Stimulated activated CD4-positive, alpha-beta T cell treated with anti-CD3 and anti-CD28 coated beads, Interleukin-15, amount 100 ng/mL, for 48 hours (primary cell): ENCODE measurements around the gene INPP4B.
"Not testable (repeated sequence)": the region's sequence is repeated elsewhere in the genome, so short reads cannot be mapped to it uniquely, and the experiment has no call there.

Experiments used
- DNase-seq, 2 donors: peaks; one replicate each; pipeline ENCODE4 v3.0.0-alpha.2; 2020; ENCODE audit warnings: low read depth in 2 of 2

INPP4B gene

DNA sequence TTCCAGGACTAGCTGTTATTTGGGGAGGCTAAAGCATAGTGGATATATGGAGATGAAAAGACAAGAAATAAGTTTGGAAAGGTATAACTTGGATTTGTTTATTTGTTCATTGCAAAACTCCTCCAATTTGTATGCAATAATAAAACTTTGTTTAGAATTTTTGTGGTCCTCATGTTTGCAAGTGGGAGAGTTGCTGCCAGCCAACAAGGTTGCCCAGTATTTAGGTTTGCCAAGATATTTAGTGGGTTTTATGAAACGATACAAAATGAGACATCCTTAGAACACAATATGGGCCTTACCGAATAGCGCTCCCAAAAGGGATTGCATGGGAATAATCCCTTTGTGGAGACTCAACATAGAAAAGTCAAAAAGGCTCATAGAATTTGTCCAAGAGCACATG, 162.1 kb downstream of the INPP4B start:
- DNase-seq: no peak

DNA sequence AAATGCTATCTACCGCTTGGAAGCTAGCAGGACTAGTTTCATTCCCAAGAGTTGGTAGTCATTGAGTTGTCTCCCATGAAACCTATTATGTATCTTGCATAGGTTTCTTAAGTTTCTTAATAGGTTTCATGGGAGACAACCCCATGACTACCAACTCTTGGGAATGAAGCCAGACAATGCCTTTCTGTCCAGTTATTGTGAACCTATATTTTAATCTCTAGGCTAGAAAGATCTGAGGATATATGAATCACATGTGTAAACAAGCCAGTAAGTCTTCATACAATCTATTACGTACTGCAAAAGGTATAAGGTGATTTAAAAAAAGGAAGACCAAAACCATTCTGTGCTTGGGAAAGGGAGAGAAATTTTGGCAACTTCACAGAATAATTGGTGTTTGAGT, 162.6 kb downstream of the INPP4B start:
- DNase-seq: no peak

DNA sequence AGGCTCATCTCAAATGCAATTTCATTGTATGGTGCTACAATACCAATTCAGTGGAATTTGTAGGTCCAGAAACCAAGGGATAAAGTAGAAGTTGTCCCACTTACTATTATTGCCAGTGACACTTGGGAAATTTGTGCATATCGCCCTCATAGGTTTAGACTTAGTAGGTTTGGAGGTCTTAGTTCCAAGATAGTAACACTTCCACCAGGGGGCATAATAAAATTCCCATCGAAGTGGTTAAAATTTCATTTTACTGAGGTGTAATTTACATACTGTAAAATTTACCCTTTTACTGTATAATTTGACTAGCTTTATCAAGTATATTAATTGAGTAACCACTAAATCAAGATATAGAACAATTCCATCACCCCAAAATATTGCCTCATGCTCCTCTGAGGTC, 174.6 kb downstream of the INPP4B start:
- no peak for DNase-seq

DNA sequence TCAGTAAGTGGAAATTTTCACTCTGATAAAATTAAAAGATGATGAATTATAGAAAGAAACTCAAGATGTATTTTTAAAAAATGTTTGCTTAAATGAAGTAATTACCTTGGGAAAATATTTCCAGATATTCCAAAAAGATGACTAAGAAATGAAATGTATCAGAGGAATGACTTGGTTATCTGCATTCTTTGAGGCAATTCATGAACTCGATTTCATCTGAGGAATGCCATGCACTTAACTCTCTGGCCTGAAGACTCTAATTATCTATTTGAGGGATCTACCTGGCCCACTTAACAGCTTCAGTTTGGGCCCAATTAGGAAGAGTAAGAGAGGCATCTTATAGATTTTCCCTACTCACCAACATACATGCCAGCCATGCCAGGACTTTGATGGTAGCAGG, 182.3 kb downstream of the INPP4B start:
- DNase-seq: no peak

DNA sequence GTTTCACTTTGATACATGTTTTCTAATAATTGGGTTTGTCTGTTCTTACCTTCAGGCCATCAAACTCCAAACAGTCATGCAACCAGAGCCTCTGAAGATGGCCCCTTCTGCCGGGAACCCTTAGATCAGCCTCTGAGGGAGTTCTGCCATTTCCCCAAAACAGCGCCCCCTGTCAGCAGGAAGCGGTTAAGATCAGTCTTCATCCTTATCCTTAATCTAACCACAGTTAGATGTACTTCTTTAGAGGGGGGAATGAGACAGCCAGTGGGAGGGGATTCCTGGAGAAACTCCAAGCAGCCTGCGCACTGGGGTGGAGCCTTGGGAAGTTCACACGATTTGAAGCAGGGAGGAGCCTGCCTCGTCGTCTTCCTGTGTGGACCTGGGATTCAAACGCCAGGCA, 185.4 kb downstream of the INPP4B start:
- DNase-seq: no peak

DNA sequence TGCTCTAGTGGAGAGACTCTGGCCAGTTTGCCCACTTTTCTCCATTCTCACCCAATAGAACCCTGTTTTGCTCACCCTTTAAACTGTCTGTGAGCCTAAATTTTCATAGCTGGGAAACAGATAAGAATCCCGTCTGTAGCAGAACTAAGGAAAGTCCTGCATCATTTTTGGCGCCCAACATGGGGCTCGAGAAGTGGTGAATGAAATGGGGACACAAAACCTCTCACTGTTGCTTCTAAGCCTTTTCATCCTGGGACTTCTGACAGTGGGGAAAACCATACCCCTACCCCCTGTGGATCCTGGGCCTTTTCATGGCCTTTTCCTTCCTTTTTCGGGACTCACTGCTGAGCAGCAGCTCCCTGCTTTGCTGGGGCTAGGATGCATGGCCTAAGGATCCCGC, 189.9 kb downstream of the INPP4B start:
- no peak for DNase-seq

DNA sequence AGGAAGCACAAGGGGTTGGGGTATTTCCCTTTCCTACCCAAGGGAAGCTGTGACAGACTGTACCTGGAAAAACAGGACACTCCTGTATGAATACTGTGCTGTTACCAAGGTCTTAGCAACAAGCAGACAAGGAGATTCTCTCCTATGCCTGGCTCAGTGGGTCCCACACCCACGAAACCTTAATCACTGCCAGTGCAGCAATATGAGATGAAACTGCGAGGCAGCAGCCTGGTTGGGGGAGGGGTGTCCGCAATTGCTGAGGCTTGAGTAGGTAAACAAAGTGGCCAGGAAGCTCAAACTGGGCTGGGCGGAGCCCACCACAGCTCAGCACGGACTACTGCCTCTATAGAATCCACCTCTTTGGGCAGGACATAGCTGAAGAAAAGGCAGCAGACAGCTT, 197.7 kb downstream of the INPP4B start:
- no peak for DNase-seq

DNA sequence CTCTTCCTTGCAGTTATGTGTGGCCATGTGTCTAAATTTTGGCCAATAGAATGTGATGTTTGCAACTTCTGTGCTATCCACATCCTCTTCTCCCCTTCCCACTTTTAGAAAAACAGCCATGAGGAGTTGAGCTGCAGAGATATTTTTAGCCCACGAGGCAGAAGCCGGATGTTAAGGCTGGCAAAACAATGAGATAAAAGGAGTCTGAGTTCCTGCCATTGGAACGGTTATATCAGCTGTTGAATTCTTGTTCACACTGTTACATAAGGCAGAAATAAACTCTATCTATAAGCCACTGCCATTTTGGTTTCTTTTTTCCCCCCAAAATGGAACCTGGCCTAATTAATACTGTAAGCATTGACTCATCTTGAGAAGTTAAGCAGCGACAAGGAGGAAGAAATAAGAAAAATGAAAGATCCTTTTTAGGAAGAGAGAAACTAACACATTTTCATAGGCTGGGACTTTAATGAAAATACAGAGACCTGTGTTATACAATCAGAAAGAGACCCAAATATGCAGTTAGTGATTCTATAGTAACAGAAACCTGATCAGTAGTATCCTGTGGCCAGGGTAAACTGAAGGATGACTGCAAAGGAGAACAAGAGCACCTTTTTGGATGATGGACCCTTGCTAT, 200.5 kb downstream of the INPP4B start:
- DNase-seq: no peak

DNA sequence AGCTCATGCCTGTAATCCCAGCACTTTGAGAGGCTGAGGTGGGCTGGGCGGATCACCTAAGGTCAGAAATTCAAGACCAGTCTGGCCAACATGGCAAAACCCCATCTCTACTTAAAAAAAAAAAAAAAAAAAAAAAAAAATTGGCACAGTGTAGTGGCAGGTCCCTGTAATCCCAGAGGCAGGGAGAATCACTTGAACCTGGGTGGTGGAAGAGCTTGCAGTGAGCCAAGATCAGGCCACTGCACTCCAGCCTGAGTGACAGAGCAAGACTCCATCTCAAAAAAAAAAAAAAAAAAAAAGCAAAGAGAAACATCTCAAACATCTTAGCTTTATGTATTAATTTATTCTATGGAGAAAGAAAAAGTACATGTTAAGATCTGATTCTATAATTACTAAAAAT, 201.5 kb downstream of the INPP4B start:
- DNase-seq: not testable (repeated sequence)

DNA sequence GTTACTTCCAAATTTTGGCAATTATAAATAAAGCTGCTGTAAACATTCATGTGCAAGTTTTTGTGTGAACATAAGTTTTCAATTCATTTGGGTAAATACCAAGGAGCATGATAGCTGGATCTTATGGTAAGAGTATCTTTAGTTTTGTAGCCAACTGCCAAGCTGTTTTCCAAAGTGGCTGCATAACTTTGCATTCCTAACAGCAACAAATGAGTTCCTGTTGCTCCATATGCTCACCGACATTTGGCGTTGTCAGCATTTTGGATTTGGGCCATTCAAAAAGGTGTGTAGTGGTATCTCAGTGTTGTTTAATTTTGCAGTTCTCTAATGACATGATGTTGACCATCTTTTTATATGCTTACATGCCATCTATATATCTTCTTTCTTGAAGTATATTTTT, 208.5 kb downstream of the INPP4B start:
- no peak for DNase-seq

DNA sequence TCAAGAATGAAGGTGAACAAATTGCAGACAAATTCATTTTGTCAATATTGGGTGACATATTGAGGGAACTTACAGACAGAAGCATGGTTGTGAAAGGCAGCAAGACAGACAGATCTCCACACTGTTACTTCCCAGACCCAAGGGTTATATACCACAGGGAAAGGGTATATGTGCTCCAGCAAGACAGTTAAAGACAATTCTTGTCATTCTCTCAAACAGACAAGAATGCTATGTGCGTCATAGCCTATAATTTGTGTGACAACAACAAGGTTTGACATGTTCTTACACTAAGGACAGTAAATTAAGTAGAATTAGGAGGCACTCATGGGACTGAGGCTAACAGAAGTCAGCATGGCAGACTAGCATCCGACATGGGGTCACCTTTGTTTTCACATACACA, 214.3 kb downstream of the INPP4B start:
- DNase-seq: no peak

DNA sequence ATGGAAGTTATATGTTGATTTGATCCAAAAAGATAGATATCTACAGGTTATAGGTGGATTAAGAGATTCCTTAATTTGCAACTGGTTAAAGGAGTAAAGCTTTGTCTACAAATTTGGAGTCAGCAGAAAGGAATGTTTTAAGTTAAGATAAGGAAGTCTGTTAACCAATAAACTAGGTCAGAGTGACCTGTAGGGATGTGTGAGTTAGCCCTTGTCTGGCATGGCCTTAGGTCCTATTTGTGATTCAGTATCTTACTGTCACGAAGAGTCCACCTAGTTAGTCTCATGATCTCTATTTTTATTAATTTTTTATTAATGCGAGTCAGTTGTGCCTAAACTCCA, 230.8 kb downstream of the INPP4B start:
- DNase-seq: no peak

DNA sequence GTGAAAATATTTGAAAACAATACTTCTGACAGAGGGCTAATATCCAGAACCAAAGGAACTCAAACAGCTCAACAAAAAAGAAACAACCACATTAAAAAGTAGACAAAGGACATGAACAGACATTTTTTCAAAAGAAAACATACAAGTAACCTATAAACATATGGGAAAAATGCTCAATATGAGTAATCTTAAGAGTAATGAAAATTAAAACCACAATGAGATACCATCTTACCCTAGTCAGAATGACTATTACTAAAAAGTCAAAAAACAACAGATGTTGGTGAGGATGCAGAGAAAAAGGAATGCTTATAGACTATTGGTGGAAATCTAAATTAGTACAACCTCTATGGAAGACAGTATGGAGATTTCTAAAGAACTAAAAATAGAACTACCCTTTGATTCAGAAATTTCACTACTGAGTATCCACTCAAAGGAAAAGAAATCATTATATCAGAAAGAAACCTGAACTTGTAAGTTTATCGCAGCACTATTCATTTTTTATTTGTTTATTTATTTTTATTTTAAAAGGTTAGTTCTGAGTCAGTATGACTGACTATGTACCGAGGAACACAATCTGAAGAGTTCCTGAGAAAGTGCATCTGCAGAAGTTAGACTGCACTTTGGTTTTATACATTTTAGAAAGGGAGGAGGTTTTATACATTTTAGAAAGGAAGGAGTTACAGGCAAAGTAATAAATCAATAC, 231.3 kb downstream of the INPP4B start:
- DNase-seq: no peak

DNA sequence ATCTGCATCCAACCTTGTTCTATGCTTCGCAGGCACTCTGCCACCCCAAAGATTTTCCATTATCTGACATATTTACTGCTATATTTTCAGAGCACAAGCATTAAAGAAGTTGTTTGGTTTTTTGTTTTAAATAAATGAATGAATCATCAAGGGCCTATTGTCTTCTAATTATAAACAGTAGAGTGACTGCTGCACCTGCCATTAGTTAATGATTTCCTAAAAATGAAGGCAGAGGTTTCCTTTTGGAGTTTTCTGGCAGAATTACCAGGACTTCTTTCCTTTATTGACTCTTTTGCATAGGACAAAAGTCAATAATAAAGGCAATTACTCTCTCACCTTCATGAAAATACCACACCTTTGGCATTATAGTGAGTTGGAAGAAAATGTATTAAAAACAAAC, 238.1 kb downstream of the INPP4B start:
- DNase-seq: no peak

DNA sequence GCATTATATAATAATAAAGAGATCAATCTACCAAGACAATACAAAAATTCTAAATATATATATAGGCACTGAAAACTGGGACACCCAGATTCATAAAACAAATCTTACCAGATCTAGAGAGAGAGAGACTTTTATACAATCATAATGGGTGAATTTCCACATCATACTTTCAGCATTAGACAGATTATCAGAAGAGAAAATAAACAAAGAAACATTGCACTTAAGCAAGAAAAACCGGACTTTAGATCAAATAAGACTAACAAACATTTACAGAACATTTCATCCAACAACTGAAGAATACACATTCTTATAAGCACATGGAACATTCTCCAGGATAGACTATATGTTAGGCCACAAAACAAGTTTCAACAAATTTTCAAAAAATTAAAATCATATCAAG, 245.1 kb downstream of the INPP4B start:
- DNase-seq: no peak

DNA sequence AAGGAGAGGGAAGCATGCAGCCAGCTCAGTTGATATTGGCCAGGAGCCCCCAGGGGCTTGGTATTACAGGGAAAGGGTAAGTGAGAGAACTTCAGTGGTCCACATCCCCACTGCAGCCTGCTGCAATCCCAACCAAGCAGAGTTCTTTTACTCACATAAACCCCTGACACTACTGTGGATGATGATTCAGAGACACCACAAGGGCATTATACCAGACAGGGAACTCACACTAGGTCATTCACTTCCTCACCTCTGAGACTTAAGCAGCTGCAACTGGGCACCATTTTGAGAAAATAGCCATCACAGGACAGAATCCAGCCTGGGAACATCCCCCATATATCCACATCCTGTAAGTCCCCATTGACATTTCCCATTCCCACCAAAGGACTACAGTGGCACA, 248.0 kb downstream of the INPP4B start:
- no peak for DNase-seq

DNA sequence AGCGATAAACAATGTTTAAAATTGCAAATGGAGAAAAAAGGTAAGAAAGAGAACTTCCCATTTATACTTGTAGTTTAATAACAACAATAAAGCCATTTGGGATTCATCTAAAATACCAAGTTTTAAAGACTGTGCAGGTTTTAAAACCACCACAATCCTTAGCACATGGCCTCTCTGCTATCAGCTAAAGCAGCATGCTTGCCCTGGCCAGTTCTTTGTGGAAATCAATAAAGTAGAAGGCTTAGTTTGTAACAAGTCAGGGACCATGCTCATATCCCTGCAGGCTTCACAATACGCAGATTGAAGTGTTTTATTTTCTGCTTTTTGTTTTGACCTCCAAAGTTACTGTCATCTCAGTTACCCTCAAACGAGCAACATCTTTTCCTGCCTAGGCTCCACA, 249.5 kb downstream of the INPP4B start:
- DNase-seq: no peak

DNA sequence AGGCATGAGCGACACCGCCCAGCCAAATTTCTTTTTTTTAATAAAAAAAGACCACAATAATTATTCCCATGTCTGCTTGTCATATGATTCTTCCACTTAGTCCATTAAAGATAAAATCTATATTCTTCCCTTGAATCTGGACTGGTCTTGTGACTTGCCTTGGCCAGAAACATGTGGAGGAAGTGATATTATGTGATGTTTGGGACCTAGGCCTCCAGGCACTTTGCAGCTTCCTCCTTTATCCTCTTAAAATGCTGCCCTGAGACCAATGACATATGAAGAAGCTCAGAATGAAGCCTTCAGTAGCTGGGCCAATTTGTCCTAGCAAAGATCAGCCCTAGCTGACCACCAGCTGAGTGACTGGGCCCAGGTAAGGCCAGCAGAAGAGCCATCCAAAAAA, 250.0 kb downstream of the INPP4B start:
- DNase-seq: no peak

DNA sequence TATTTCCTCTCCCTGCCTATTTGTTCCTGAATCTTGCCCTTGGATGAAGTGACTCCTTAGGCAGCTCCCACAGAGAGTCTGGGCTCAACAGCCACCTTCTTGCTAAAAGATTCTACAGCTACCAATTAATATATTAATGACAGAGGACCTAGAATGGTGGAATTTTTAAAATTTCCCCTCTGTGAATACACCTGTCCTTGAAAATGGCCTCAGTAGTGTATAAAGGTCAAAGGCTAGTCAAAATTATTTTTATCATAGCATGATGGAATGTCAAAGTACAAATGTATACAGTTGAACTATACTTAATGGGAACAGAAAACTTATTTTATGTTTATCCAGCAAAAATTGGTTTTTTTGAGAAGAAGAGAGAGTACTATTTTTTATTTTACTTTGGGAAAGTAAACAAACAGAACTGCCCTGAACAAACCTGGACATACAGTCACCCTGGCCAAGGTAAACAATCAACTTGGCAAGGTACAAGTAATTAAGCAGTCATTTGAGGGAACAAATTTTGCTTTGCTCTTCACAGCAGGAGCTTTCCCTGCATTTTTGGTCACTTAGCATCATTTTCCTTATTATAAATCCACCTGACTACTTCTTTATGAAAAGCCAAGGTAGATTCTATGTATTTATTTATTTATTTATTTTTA, 250.8 kb downstream of the INPP4B start:
- DNase-seq: no peak

DNA sequence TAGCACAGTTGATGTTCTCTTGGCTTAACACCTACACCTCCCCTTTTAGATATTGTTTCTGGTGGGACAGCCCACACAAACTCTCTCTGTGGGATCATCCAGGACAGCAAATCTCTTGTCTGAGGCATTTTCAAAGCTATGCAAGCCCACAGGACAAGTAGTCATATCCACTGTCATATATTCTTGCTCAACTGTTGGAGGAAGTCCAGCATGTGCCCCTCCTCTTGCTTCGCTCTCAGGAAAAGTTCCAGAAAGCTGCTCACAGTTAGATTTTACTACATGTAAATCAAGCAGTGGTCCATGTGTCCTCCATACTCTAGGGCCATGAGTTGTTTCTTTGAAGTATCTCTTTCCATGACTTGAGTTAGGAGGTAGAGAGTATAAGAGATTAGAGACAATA, 260.7 kb downstream of the INPP4B start:
- DNase-seq: no peak

DNA sequence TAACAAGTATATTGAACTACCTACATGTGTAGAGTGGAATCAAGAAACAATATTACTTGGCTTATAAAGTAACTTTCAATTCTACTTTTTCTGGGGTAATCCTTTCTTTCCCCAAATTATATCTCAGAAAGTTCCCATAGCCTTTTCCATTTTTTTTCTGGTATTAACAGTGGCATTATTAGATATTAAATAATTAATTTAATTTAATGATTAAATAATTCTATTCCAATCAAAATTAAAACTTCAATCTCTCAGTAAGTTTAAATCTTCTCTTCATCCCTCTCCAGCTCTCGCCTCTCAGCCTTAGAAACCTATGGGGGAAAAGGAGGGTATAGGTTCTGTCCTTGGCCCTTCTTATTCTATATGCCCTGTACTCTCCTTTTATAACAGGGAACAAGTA, 262.4 kb downstream of the INPP4B start:
- no peak for DNase-seq

DNA sequence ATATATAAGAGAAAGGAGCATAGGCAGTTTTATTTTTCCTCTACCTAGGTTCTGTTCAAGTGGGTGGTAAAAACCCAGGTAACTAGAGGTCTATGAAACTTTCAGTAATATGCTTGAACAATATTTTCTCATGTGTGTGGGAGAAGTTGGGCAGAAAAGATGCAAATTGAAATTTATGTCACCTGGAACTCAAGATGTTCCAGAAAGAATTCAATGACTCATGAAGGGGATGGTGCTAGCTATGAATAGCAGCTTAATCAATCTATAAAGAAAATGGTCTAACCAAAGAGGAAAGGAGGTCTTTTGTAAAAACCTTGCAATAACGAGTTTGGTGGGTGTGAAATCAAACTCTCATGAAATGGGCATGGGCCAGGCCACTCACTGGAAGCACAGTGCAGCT, 263.8 kb downstream of the INPP4B start:
- DNase-seq: no peak

DNA sequence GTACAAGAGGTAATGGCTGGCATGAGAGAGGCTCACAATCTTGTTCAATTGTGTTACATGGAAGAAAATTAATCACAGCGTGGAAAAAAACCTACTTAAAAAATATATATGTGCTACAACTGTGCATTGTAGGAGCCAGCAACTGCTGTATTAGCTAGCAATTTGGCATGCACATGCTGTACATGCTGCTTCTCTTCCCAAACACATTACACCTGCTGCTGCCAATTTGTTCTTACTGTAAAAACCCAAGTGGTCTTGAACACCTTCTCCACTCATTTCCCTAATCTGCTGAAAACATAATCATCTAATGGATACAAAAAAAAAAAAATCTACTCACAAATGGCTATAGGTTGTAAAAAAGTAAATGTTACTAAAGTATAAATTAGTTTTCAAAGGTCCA, 264.2 kb downstream of the INPP4B start:
- DNase-seq: no peak

DNA sequence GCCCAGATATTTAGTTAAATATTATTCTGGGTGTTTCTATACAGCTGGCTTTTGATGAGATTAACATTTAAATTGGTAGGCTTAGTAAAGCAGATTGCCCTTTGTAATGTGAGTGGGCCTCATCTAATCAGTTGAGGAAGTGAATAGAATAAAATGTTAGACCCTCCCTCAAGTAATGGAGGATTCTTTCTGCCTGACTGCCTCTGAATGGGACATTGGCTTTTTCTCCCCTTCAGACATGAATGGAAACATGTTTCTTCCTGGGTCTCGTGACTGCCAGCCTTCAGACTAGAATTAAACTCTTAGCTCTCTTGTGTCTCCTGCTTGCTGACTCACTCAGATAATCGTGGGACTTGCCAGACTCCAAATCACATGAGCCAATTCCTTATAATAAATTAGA, 266.7 kb downstream of the INPP4B start:
- DNase-seq: no peak
